NT2/D1 (cell line): ENCODE results near the gene ALPK3.

Experiments
- SUZ12 ChIP-seq: IDR thresholded peaks from 2 replicates; pipeline ENCODE4 v1.6.1; 2011; ENCODE audit not compliant: insufficient read length, insufficient read depth; ENCODE audit errors: extremely low read depth
- YY1 ChIP-seq: IDR thresholded peaks from 2 replicates; pipeline ENCODE4 v1.6.1; 2011; ENCODE audit not compliant: insufficient read length, insufficient read depth
- ZNF274 ChIP-seq: IDR thresholded peaks from 2 replicates; pipeline ENCODE4 v1.6.1; 2011; ENCODE audit warnings: mild to moderate bottlenecking, low read depth, low read length

GRCh38 chr15:84829428-84829827, 12.3 kb downstream of the ALPK3 start:
- TF ChIP-seq ZNF274 (no peak), YY1 (no peak), SUZ12 (no peak)
